ENCODE data around the gene FAM120AOS. TPM values are rescaled to one million over a fixed set of nuclear protein-coding genes. Genes with fewer than 3 reads are reported as not detected.

The FAM120AOS gene
- total and polyA plus RNA-seq, 2 experiments from 2014 or later: 71.9 to 74.6 TPM

- Histone ChIP-seq H3K4me1 (ENCODE audit: low read depth) (peaks cover 19% of the 10 kb centered on the region), H3K27me3 (no peaks in the 10 kb centered on the region), H3K9me3 (ENCODE audit: low read depth) (no peaks in the 10 kb centered on the region), H3K36me3 (no peaks in the 10 kb centered on the region), H3K27ac (peak overlapping the region; percentile 27), H3K4me3 (no peak overlapping the region)
- TF ChIP-seq CTCF (IDR thresholded peaks at IDR 0.05; ENCODE audit: low read depth, low read length): no peak
- DNase-seq (ENCODE audit: low read depth in 1 of 2, low spot score in 1 of 2): peak; percentile 41 to 66
Measured at GRCh38 chr9:93468763-93469456, 15.5 kb upstream of the FAM120AOS start.

GRCh38 chr9:93467462-93467861, 14.1 kb upstream of the FAM120AOS start:
- Histone ChIP-seq H3K9me3 (ENCODE audit: low read depth) (no peaks in the 10 kb centered on the region), H3K27me3 (no peaks in the 10 kb centered on the region), H3K36me3 (no peaks in the 10 kb centered on the region), H3K27ac (no peak overlapping the region), H3K4me3 (no peak overlapping the region), H3K4me1 (ENCODE audit: low read depth) (peaks cover 19% of the 10 kb centered on the region)
- no peak for DNase-seq (ENCODE audit: low read depth in 1 of 2, low spot score in 1 of 2)
- no peak for TF ChIP-seq CTCF (IDR thresholded peaks at IDR 0.05; ENCODE audit: low read depth, low read length)

GRCh38 chr9:93467062-93467416, 13.7 kb upstream of the FAM120AOS start:
- Histone ChIP-seq H3K4me3 (no peak overlapping the region), H3K27ac (no peak overlapping the region), H3K9me3 (ENCODE audit: low read depth) (no peaks in the 10 kb centered on the region), H3K36me3 (no peaks in the 10 kb centered on the region), H3K4me1 (ENCODE audit: low read depth) (peaks cover 19% of the 10 kb centered on the region), H3K27me3 (no peaks in the 10 kb centered on the region)
- no peak for TF ChIP-seq CTCF (IDR thresholded peaks at IDR 0.05; ENCODE audit: low read depth, low read length)
- DNase-seq (ENCODE audit: low read depth in 1 of 2, low spot score in 1 of 2): no peak

GRCh38 chr9:93466416-93467061, 13.2 kb upstream of the FAM120AOS start:
- no peak for TF ChIP-seq CTCF (IDR thresholded peaks at IDR 0.05; ENCODE audit: low read depth, low read length)
- Histone ChIP-seq H3K9me3 (ENCODE audit: low read depth) (no peaks in the 10 kb centered on the region), H3K27ac (no peak overlapping the region), H3K27me3 (no peaks in the 10 kb centered on the region), H3K4me3 (no peak overlapping the region), H3K36me3 (no peaks in the 10 kb centered on the region), H3K4me1 (ENCODE audit: low read depth) (peaks cover 19% of the 10 kb centered on the region)
- DNase-seq (ENCODE audit: low read depth in 1 of 2, low spot score in 1 of 2): no peak

GRCh38 chr9:93465855-93466254, 12.5 kb upstream of the FAM120AOS start:
- no peaks in the 10 kb centered on the region for H3K36me3 ChIP-seq
- TF ChIP-seq CTCF (IDR thresholded peaks at IDR 0.05; ENCODE audit: low read depth, low read length): no peak
- H3K4me1 ChIP-seq (ENCODE audit: low read depth): peaks cover 19% of the 10 kb centered on the region
- H3K4me3 ChIP-seq: no peak overlapping the region
- DNase-seq (ENCODE audit: low read depth in 1 of 2, low spot score in 1 of 2): no peak
- H3K9me3 ChIP-seq (ENCODE audit: low read depth): no peaks in the 10 kb centered on the region
- H3K27ac ChIP-seq: no peak overlapping the region
- no peaks in the 10 kb centered on the region for H3K27me3 ChIP-seq

All from cardiac muscle cell (in vitro differentiated cells and primary cell).